HG03095 (cell line): ENCODE results near the gene RBCK1.
"Not testable (repeated sequence)": the region's sequence is repeated elsewhere in the genome, so short reads cannot be mapped to it uniquely, and the experiment has no call there.

Source experiments
- ATAC-seq: cut with Tn5 transposase; IDR thresholded peaks from one replicate; pipeline ENCODE4 v1.9.1; 2021; ENCODE audit warnings: moderate library complexity; ENCODE audit not compliant: unreplicated experiment

RBCK1 gene

DNA sequence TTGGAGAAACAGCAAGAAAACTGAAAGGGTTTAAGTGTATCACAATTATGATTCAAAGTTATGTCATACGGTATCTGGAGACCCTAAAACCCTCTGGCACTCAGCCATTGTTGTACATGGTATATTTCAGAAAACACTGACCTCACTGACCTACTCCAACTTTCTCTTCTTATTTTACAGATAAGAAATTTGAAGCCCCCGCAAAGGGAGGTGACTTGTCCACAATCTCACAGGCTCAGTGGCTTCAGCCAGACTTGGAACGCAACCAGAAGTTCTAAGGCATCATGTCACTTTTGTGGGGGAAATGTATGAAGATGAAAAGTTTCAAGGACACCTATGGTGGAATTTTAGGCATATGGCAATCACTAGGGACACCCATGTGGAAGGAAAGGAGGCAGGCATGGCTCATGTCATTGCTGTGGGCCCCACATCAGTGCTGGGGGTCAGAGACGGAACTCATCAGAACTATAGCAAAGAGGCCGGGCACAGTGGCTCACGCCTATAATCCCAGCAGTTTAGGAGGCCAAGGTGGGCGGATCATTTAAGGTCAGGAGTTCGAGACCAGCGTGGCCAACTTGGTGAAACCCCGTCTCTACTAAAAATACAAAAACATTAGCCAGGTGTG is 32.7 kb upstream of the RBCK1 start:
- no peak for ATAC-seq

- ATAC-seq = no peak
Observed at GRCh38 chr20:376089-376488, 32.0 kb upstream of the RBCK1 start.

GRCh38 chr20:376750-377149 is 31.3 kb upstream of the RBCK1 start:
- ATAC-seq = no peak

- ATAC-seq = not testable (repeated sequence)
Observed at GRCh38 chr20:377578-377977, 30.5 kb upstream of the RBCK1 start.

DNA sequence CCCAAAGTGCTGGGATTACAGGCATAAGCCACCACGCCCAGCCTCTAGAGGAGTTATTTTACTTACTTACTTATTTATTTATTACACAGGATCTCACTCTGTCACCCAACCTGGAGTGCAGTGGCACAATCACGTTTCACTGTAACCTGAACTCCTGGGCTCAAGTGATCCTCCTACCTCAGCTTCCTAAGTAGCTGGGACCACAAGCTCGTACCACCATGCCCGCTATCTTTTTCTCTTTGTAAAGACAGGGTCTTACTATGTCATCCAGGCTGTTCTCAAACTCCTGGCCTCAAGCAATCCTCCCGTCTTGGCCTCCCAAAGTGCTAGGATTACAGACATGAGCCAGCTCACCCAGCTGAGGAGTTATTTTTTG is 29.1 kb upstream of the RBCK1 start:
- no peak for ATAC-seq

GRCh38 chr20:380763-381580 is 27.1 kb upstream of the RBCK1 start:
- ATAC-seq = peak; percentile 53

DNA sequence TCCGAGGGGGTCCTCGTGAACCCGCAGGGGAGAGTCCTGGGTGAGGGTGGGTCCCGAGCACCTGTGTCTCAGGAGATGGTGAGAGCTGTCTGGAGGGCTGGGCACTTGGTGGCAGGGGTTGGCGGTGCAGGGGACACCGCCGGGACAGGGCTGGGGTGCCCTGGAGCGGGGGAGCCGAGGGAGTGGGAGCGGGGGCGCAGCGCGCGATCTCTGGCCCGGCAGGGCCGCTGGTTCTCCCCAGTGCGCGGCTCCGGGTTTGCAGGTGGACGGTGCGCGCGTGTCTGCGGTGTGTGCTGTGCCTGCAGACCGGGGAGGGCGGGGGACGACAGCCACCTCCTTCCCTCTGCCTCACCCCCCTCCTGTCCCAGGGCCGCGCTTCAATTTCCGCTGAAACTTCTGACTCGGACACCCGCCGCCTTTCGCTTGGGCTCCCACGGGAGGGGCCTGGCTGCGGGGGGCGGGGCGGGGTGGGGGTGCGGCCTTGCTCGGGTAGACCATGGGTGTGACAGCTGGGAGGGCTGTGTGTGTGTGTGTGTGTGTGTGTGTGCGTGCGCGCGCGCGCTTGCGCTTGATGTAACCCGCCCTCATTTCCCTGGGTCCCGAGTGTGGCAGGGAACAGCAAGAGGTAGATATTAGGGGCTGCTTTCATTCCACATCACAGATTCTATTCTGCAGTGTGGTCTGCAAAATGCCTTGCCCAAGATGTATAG is 26.4 kb upstream of the RBCK1 start:
- ATAC-seq = peak; percentile 61

DNA sequence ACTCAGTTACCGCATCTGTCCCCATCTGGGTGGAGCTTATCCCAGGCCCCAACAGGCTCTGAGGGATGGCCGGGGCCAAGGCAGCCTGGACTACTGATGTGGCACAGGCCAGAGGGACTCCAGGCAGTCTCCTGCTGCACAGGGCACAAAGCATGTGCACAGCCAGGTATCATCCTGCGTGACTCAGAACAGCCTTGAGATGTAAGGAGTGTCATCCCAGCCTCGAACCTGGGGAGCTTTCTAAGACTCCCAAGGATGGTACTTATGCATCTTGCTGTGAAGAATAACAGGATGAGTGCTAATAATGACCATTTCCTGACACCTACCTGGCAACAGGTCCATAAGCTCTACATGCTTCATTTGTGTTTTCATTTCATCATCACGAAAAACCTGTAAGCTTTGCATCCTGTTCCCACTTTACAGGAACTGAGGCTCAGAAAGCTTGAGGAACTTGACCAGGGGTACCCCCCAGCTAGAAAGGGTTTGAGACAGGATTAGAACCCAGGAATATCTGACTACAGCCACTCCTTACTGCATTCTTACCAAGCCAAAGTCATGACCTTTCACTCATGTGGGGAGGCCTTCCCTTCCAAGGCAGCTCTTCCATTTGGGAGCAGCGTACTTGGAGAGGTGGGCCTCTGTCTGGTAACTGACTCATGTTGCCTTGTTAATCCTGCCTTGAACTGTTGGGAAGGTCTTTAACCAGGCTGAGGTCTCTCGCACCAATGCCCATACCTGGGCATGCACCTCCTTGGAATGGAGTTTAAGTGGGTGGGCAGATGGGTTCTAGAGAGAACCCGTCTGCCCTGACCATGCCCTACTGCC is 25.6 kb upstream of the RBCK1 start:
- ATAC-seq = no peak

DNA sequence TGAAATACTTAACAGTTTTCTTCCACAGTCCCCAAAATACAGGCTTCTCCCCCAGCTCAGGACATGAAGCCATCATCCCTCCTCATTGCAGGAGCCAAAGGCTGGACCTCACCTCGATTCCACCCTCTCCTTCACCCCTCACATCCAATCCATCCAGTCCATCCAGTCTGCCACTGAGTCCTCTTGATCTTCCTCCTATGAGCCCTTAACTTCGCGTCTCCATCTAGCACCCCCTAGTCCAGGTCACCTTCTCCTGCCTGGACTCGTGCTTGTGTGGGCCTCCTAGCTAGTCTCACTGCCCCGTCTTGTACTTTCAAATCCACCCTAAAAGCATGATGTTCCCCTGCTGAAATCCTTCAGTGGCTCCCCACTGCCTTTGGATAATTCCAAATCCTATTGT is 24.2 kb upstream of the RBCK1 start:
- ATAC-seq = no peak

- ATAC-seq = no peak
Observed at GRCh38 chr20:384723-385122, 23.4 kb upstream of the RBCK1 start.

- no peak for ATAC-seq
Observed at GRCh38 chr20:385448-385847, 22.7 kb upstream of the RBCK1 start.

- not testable (repeated sequence) for ATAC-seq
Observed at GRCh38 chr20:386634-387033, 21.5 kb upstream of the RBCK1 start.

DNA sequence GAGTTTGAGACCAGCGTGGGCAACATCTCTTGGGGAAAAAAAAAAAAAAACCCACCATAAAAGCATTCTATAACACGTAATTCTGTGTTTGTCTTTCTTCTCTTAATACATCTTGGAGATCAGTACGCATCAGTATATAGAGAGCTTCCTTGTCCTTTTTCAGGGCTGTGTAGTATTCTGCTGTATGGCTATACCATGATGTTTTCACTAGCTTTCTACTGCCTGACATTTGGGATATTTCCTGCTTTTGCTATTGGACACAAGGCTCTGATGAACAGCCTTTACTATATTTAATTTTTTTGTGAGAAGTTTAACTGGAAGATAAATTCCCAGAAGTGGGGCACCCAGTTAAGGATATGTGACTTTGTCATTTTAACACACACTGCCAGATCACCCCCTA is 20.6 kb upstream of the RBCK1 start:
- ATAC-seq = no peak

DNA sequence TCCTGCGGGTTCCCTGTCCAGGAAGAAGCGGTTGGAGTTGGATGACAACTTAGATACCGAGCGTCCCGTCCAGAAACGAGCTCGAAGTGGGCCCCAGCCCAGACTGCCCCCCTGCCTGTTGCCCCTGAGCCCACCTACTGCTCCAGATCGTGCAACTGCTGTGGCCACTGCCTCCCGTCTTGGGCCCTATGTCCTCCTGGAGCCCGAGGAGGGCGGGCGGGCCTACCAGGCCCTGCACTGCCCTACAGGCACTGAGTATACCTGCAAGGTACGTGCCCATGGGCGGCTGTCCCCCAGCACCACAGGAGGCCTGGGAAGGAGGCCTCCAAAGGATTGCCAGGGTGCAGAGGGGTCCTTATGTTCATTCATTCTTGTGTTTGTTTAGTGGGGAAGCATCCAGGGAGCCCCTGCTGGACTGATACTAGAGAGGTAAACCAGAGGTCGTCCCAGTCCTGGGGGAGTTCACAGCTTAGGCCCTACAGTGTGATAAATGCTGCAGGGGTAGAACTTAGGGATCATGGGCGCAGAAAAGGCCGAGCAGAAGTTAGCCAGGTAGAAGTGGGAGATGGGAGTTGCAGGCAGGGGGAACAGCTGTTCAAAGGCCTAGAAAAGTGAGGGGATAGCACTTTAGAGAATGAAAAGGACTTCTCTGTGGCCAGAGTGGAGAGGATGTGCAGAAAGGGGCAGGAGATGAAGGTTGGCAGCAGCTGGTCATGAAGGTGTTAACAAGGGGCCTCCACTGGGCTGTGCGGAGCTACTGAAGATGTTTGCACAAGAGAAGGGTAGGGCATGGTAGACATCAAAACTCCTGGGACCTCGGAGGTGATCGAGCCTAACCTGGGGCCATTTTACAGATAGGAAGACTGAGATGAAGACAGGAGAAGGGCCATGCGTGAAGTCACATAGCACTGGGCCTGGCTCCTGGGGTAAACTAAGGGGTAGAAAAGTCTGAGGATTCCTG is 19.8 kb upstream of the RBCK1 start:
- no peak for ATAC-seq

DNA sequence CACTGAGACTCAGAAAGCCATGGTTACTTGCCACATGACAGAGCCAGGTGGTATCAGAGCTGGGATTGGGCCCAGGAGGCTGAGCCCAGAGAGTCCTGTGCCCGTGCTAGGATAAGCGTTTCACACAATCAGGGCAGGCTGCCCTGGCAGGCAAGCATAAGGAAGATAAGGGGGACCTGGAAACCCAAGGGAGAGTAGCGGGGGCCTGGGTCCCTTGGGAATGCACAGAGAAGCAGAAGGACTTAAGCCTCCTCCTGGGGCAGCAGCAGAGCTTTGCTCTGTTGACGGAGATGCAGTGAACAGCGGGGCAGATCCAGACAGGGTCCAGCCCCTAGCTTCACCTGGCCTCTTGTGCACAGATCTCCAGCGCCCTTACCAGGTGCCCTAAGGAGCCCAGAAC is 18.9 kb upstream of the RBCK1 start:
- no peak for ATAC-seq

GRCh38 chr20:391041-391711 is 16.9 kb upstream of the RBCK1 start:
- no peak for ATAC-seq

- not testable (repeated sequence) for ATAC-seq
Observed at GRCh38 chr20:393296-393695, 14.8 kb upstream of the RBCK1 start.

DNA sequence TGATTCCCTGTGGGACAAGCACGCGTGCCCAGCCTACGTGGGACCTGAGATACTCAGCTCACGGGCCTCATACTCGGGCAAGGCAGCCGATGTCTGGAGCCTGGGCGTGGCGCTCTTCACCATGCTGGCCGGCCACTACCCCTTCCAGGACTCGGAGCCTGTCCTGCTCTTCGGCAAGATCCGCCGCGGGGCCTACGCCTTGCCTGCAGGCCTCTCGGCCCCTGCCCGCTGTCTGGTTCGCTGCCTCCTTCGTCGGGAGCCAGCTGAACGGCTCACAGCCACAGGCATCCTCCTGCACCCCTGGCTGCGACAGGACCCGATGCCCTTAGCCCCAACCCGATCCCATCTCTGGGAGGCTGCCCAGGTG is 11.9 kb upstream of the RBCK1 start:
- ATAC-seq = no peak

DNA sequence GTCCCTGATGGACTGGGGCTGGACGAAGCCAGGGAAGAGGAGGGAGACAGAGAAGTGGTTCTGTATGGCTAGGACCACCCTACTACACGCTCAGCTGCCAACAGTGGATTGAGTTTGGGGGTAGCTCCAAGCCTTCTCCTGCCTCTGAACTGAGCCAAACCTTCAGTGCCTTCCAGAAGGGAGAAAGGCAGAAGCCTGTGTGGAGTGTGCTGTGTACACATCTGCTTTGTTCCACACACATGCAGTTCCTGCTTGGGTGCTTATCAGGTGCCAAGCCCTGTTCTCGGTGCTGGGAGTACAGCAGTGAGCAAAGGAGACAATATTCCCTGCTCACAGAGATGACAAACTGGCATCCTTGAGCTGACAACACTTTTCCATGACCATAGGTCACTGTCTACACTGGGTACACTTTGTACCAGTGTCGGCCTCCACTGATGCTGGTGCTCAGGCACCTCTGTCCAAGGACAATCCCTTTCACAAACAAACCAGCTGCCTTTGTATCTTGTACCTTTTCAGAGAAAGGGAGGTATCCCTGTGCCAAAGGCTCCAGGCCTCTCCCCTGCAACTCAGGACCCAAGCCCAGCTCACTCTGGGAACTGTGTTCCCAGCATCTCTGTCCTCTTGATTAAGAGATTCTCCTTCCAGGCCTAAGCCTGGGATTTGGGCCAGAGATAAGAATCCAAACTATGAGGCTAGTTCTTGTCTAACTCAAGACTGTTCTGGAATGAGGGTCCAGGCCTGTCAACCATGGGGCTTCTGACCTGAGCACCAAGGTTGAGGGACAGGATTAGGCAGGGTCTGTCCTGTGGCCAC is 11.3 kb upstream of the RBCK1 start:
- ATAC-seq = no peak
